Fibroblast of skin of left quadriceps (primary cell): ENCODE data around the gene ARHGAP31.
"Not testable (repeated sequence)": the region's sequence is repeated elsewhere in the genome, so short reads cannot be mapped to it uniquely, and the experiment has no call there.

Source experiments
- DNase-seq, 2 experiments: peaks; one replicate each; pipeline ENCODE4 v3.0.0-alpha.2; 2013; ENCODE audit warnings: low read depth in 2 of 2

The ARHGAP31 gene

GRCh38 chr3:119352034-119352609 lies 57.9 kb downstream of the ARHGAP31 start:
- no peak for DNase-seq

- DNase-seq, result peak; percentile 58 to 59
Measured at GRCh38 chr3:119352863-119353527, 58.8 kb downstream of the ARHGAP31 start.

GRCh38 chr3:119355608-119356007 lies 61.4 kb downstream of the ARHGAP31 start:
- not testable (repeated sequence) for DNase-seq

GRCh38 chr3:119356646-119357045 lies 62.5 kb downstream of the ARHGAP31 start:
- DNase-seq, result no peak

GRCh38 chr3:119357190-119357589 lies 63.0 kb downstream of the ARHGAP31 start:
- no peak for DNase-seq

GRCh38 chr3:119359476-119360326 lies 65.5 kb downstream of the ARHGAP31 start:
- no peak for DNase-seq

- DNase-seq, result no peak
Measured at GRCh38 chr3:119360736-119361462, 66.7 kb downstream of the ARHGAP31 start.

- no peak for DNase-seq
Measured at GRCh38 chr3:119362010-119362409, 67.8 kb downstream of the ARHGAP31 start.

- no peak for DNase-seq
Measured at GRCh38 chr3:119362940-119363725, 69.0 kb downstream of the ARHGAP31 start.

- no peak for DNase-seq
Measured at GRCh38 chr3:119364401-119364800, 70.2 kb downstream of the ARHGAP31 start.

GRCh38 chr3:119365418-119365817 lies 71.2 kb downstream of the ARHGAP31 start:
- DNase-seq, result no peak

GRCh38 chr3:119367000-119367399 lies 72.8 kb downstream of the ARHGAP31 start:
- DNase-seq, result no peak

- DNase-seq, result no peak
Measured at GRCh38 chr3:119368298-119368697, 74.1 kb downstream of the ARHGAP31 start.

GRCh38 chr3:119371786-119372185 lies 77.6 kb downstream of the ARHGAP31 start:
- not testable (repeated sequence) for DNase-seq

- no peak for DNase-seq
Measured at GRCh38 chr3:119375106-119375505, 80.9 kb downstream of the ARHGAP31 start.

- no peak for DNase-seq
Measured at GRCh38 chr3:119375510-119375909, 81.3 kb downstream of the ARHGAP31 start.

- no peak for DNase-seq
Measured at GRCh38 chr3:119376758-119377157, 82.6 kb downstream of the ARHGAP31 start.

GRCh38 chr3:119378259-119378803 lies 84.1 kb downstream of the ARHGAP31 start:
- DNase-seq, result no peak

GRCh38 chr3:119380697-119381096 lies 86.5 kb downstream of the ARHGAP31 start:
- DNase-seq, result no peak

- DNase-seq, result no peak
Measured at GRCh38 chr3:119382134-119382533, 88.0 kb downstream of the ARHGAP31 start.

- no peak for DNase-seq
Measured at GRCh38 chr3:119388577-119388976, 94.4 kb downstream of the ARHGAP31 start.
